ENCODE measurements around the gene MGAT3.

Gene MGAT3

GRCh38 chr22:39426380-39427043 lies 30.3 kb upstream of the MGAT3 start:
- no peak for DNase-seq (ENCODE audit: extremely low spot score)
- no peak for TF ChIP-seq CTCF (IDR thresholded peaks at IDR 0.05; ENCODE audit: control extremely low read depth, extremely low read depth, low read depth, missing control alignments)
- ChIA-PET POLR2A (no interaction called here), CTCF (no interaction called here)

DNA sequence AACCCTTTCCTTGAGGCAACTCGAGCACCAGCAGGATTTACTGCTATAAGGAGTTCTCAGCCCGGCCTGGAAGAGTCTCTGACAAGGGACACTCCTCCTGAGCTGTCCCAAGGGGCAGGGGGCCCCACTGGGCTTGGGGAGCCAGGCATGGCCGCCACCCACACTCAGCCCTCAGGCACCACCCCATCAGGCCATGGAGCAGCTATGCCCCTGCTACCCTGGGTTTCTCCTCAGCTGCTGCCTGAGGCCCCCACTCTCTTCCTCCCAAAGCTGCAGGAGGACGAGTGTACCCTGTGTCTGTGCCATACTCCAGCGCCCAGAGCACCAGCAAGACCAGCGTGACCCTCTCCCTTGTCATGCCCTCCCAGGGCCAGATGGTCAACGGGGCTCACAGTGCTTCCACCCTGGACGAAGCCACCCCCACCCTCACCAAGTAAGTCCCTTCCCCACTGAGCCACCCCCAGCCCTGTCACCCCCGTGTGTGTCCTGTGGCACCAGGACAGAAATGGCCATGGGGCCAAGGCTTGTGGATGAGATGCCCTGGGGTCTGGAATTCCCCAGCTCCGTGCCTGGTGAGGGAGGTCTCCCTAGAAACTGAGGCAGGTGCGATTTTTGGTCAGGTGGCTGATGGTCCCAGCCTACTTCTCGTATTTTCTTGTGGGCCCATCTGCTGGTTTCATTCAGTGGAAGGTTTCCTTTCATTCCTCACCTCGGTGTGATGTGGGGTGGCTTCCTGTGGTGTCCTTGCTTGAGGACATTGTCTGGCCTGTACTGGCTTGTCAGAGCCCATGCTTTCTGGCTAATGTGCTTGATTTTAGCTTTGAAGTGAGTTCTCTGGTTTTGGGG lies 28.8 kb upstream of the MGAT3 start:
- ChIA-PET CTCF (interaction anchor here (0.6 to 1.8 kb wide), 2 partner anchors 9 to 11 kb away, joined by 3 to 8 read pairs; no protein-coding TSS in a partner anchor), POLR2A (no interaction called here)

DNA sequence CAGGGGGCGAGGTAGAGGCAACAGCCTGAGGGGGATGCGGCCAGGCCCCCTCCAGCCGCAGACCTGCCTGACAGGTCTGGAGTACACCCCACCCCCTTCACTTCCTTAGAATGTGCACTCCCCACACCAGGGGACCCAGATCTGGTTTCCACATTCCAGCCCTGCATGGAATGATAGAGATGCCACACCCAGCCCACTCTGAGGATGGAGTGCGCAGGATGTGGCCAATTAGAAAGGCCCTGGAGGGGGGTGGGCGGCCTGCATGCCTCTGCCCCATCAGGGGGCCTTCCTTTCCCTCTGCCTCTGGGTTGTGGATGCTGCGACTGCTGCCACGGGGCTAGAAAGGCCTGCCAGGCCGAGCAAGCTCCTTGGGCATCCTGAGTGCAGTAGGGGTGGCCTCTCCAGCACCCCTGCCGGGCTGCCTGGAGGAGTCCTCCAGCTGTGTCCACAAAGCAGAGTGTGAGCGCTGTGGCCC lies 28.2 kb upstream of the MGAT3 start:
- TF ChIP-seq CTCF (IDR thresholded peaks at IDR 0.05; ENCODE audit: control extremely low read depth, extremely low read depth, low read depth, missing control alignments): no peak
- ChIA-PET CTCF (interaction anchor here (1.8 kb wide), 1 partner anchor 8 kb away, joined by 8 read pairs; no protein-coding TSS in a partner anchor), POLR2A (no interaction called here)
- no peak for DNase-seq (ENCODE audit: extremely low spot score)

More for the DNA sequence above, 28.8 kb upstream of the MGAT3 start:
- no peak for DNase-seq (ENCODE audit: extremely low spot score)
- no peak for TF ChIP-seq CTCF (IDR thresholded peaks at IDR 0.05; ENCODE audit: control extremely low read depth, extremely low read depth, low read depth, missing control alignments)

GRCh38 chr22:39429186-39429585 lies 27.6 kb upstream of the MGAT3 start:
- ChIA-PET CTCF (interaction anchor here (1.8 kb wide), 1 partner anchor 8 kb away, joined by 8 read pairs; no protein-coding TSS in a partner anchor), POLR2A (no interaction called here)

GRCh38 chr22:39429916-39430575 lies 26.8 kb upstream of the MGAT3 start:
- ChIA-PET CTCF (no interaction called here), POLR2A (no interaction called here)
- no peak for DNase-seq (ENCODE audit: extremely low spot score)
- TF ChIP-seq CTCF (IDR thresholded peaks at IDR 0.05; ENCODE audit: control extremely low read depth, extremely low read depth, low read depth, missing control alignments): no peak

More at GRCh38 chr22:39429186-39429585, 27.6 kb upstream of the MGAT3 start:
- no peak for TF ChIP-seq CTCF (IDR thresholded peaks at IDR 0.05; ENCODE audit: control extremely low read depth, extremely low read depth, low read depth, missing control alignments)
- DNase-seq (ENCODE audit: extremely low spot score): no peak

DNA sequence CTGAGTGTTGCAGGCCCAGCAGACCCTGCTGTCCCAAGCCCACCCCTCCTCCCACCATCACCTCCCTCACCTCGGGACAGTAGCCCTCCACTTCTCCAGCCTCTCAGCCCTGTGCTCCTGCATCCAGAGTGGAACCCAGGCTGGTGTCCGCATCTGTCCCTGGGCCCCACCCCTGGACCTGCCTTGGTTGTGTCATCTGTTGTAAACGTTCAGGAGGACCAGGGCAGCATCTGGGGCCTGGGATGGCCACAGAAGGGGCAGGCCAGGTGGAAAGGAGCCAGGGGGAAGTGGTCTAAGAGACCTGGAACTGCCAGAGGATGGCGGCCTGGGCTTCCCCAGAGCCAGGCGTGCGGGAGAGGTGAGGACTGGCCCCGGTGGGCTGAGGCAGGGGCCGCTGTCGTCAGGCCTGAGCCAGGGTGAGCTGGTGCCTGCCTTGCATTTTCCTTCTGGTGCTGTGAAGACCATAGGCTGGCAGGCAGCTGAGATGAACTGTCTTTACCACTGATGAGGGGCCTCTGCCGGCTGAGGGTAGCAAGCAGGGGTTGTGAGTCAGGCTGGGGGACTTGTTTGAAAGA lies 26.1 kb upstream of the MGAT3 start:
- POLR2A ChIA-PET: no interaction called here
- no peak for DNase-seq (ENCODE audit: extremely low spot score)
- CTCF ChIA-PET: no interaction called here
- TF ChIP-seq CTCF (IDR thresholded peaks at IDR 0.05; ENCODE audit: control extremely low read depth, extremely low read depth, low read depth, missing control alignments): no peak
